HG03025 (cell line): ENCODE data around the gene PDIK1L.
"Not testable (repeated sequence)": the region's sequence is repeated elsewhere in the genome, so short reads cannot be mapped to it uniquely, and the experiment has no call there.

Experiments
- ATAC-seq: cut with Tn5 transposase; IDR thresholded peaks from one replicate; pipeline ENCODE4 v1.9.1; 2021; ENCODE audit warnings: mild to moderate bottlenecking, moderate library complexity; ENCODE audit not compliant: unreplicated experiment, low FRiP score

PDIK1L gene

DNA sequence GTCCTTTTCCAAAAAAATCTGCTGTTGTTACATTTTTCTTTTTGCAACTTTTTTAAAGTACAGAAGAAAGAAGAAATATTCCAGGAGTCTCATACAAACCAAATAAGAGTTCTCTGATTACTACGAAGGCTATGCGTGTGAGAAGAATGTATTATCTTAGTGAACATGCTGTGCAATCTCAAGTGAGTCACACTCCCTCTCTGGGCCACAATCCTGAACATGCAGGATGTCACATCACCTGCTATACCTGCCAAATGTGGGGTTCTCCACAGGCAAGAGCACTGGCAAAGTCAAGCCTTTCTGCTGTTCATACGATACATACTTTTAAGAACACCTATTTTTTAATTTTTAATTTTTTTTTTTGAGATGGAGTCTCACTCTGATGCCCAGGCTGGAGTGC lies 22.5 kb upstream of the PDIK1L start:
- no peak for ATAC-seq

DNA sequence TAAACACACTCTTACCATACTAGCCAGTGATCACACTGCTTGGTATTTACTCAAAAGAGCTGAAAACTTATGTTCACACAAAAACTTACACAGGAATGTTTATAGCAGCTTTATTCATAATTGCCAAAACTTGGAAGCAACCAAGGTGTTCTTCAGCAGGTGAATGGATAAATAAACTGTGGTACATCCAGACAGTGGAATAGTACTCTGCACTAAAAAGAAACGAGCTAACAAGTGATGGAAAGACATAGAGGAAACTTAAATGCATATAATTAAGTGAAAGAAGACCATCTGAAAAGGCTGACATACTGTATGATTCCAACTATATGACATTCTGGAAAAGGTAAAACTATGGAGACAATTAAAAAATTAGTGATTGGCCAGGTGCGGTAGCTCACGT lies 20.7 kb upstream of the PDIK1L start:
- ATAC-seq, result no peak

DNA sequence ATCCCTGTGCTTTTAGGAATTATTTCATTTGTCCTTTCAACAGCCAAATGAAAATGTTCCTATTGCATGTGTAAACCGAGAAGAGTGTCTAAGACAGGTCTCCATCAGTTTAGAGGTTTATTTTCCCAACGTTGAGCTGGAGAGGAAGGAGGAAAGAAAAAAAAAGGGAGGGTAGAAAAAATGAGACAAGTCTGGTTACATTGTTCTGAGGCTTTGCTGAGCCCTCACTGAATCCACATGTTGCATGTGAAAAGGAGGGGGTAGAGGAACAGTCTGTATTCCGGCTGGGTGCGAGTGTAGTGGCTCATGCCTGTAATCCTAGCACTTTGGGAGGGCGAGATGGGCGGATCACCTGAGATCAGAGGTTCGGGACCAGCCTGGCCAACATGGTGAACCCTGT lies 19.2 kb upstream of the PDIK1L start:
- ATAC-seq, result no peak

DNA sequence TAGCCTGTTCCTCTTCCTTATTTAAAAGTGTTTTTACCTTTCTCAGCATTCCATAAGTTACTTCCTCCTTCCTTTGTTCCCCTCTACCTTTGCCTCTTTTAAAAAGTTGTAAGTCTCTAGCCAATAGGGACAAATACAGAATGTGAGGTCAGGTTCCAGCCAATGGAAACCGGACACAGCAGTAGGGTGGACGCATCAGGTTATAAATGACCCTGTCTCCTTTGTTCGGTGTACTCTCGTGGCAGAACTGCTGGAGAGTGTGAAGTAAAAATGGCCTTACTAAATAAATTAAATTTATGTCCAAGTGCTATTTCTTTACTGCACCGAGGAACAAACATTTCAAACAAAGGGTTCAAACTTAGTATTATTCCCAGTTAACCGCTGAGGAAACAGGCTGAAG lies 18.1 kb upstream of the PDIK1L start:
- ATAC-seq, result not testable (repeated sequence)

DNA sequence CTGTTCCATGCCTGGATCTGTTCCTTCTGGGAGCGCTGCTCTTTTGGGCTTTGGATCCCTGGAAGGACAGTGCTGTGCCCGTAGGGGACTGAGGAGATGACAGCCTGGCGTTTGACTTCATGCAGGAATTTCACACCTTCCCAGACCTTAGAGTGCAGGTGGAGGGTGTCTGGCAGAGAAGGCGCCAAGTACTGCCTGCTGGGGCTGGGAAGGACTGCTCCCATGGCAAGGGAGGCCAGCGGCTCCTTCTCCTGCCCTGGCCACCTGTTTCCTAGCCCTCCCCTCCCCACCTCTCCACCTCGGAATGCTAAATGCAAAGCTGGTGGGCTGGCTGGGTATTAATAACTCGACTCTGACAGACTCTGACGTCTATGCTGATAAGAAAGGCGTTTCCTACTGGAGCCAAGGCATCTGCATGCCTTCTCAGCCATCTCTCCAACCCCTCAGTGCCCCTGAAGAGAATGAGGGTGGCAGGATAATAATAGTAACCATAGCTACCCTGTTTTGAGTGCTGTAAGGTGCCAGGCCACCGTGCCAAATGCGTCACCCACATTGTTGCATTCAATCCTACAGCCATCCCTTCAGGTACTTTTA lies 17.5 kb upstream of the PDIK1L start:
- no peak for ATAC-seq

DNA sequence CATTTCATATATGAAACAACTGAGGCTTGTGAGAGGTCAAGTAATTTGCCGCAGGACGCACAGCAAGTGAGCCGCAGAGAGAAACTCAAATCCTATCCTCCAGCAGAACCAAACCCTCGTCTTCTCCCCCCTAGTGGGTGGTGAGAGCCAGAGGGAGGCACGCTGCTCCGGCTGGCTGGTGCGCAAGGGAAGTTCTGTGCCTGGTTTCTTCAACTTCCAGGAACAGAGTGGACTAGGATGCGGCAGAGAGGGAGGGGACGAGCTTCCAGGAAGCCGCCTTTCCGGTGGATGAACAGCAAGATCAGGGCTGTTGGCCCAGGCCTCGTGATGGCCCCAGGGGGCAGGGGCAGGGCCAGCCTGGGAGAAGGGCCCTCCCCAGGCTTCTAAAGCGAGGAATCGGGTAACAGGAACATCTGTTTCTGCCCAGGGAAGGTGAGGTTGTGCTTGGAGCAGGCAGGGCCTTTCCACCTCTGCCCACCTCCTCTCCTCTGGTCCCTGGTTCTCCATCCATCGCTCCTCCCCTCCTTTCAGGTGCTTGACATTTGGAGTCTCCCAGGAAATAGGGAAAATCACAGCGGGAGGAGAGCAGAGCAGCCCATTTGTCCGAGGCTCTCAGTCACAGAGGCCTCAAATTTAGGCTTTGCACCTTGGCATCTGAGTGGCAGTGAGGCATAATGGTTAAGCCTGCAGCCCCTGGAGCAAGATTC lies 16.8 kb upstream of the PDIK1L start:
- no peak for ATAC-seq

DNA sequence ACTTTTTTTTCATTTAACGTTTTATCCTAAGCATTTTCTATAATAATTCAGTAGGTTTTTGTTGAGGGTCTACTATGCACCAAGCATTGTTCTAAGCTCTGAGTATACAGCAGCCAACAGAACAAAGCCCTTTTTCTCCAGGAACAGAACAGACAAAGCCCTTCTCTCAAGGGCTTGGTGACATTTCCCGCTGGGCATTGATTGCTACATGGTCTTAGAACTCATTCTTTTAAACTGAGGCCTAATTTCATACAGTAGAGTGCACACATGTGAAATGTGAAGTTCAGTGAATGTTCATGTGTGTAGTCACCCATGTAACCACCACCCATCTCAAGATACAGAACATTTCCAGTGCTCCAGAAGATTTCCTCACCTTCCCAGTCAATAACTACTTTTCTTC lies 15.2 kb upstream of the PDIK1L start:
- ATAC-seq, result no peak

DNA sequence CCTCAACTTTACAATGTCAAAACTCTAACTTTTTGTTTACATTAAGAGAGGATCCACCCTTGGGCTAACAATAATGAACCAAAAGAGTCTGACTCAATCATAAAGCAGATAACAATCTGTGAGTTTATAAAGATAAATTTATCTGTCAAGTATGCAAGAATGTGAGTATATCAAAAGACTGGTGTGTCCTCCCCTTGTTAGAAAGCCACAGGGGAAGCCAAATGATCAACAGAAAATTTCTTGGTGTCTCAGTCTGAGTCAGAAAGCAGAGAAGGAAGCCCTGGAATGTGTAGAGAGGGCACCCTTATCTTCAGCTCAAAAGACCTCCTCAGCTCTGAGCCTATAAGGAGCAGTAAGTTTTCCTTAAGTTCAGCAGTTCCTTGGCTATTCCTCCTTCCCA lies 13.9 kb upstream of the PDIK1L start:
- ATAC-seq, result no peak

DNA sequence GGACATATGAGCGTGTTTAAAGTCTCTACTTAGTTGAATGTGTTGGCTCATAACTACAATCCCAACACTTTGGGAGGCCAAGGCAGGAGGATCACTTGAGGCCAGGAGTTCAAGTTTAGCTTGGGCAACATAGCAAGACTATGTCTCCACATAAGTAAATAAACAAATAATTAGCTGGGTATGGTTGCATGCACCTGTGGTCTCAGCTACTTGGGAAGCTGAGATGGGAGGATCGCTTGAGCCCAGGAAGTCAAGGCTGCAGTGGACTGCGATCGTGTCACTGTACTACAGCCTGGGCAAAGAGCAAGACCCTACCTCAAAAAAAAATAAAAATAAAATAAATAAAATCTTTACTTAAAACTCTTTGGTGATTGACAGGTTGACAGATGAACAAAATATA lies 13.0 kb upstream of the PDIK1L start:
- ATAC-seq, result no peak

DNA sequence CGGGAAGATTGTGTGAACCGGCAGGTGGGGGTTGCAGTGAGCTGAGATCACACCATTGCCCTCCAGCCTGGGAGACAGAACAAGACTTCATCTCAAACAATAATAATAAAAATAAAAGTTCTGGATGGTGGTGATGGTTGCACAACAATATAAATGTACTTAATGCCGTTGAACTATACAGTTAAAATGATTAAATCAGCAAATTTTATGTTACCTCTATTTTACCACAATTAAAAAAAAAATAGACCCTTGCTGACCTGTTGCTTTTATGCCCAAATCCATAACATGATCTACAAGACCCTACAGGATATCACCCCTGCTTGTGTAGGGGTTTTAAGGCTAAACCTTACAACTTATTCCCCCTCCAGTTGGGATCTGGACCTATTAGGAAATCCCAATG lies 11.8 kb upstream of the PDIK1L start:
- ATAC-seq, result no peak

DNA sequence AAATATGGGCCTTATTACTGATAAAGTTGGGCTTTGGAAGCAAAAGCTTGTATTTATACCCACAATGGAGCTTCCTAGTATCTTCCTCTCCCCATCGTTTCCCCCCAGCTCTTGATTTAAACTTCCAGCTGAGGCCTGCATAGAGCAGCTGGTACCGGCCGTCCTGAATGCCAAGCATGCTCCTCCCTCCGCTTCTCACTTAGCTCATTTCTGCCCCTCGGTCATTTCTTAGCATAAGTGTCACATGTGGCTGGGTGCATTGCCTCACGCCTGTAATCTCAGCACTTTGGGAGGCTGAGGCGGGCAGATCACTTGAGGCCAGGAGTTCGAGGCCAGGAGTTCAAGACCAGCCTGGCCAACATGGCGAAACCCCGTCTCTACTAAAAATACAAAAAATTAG lies 11.4 kb upstream of the PDIK1L start:
- not testable (repeated sequence) for ATAC-seq

DNA sequence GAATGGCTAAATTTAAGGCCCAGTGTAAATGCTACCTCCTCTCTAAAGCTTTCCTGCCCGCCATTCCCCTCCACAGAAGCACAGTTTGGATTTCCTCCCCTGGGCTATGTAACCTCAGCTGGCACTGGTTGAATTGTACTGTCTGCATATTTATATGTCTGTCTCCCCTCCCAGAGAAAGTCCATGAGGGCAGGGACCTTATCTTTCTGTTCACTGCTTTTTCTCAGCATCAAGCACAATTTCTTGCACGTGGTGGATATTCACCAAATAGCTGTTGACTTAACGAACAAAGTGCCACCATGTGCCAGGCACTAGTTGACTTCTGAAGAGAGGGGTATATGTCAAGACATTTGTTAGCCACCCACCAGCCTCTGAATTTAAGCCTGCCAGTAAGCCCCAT lies 9.5 kb upstream of the PDIK1L start:
- no peak for ATAC-seq

DNA sequence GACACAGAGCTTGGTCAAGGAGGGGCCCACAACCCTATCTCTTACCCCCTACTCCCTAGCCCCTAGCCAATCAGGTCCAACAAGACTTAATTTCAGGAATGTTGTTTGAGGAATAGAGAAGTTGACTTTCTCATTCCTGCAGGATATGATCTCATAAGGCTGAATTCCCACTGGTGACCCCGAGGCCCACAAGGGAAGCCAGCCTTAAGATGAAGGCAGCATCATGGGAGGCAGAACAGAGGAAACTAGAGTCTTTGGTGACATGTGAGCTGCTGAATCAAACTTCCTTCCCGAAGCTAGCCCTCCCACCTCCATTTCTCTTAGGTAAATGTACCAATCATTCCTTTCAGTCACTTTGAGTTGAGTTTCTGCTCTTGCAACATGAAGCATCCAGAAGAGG lies 9.1 kb upstream of the PDIK1L start:
- ATAC-seq, result no peak

DNA sequence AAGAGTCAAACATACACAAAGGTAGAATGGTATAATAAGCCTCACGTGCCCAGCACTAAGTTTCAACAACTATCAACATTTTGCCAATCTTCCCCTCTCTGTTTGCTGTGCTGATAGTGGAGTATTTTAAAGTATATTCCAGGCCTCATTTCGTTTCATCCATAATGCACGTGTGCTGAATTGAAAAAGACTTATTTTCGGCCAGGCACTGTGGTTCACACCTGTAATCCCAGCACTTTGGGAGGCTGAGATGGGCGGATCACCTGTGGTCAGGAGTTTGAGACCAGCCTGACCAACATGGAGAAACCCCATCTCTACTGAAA lies 6.4 kb upstream of the PDIK1L start:
- not testable (repeated sequence) for ATAC-seq

DNA sequence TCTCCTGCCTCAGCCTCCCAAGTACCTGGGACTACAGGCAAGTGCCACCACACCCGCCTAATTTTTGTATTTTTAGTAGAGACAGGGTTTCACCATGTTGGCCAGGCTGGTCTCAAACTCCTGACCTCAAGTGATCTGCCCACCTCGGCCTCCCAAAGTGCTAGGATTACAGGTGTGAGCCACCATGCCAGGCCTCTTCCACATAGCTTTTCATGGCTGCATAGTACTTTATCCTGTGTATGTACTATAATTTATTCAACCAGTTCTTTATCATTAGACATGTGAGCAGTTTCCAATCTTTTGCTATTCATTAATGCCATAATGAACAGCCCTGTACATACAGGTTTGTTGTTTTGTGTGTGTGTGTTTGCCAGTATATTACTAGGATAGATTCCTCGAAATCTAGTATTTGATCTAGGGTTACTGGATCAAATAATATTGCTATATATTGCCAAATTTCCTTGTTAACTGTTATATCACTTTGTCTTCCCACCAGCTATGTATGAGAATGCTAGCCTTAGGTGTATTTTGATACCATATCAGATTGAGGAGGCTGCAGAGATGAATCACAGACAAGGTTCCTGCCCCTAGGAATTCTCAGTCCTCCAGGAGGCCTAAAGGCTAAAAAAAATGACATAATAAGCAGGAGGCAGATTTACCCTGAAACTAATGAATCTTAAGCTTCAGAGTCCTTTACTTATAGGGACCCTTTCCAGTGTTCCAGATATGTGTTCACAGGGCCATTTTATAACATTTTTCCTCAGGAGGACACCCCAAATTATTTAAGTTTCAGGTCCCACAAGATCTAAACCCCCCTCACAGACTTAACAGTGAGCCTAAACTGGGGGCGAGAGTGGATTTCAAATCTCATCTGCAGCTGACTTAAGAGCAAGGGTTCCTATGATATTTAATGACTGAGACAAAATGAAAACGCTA lies 2.1 kb upstream of the PDIK1L start:
- ATAC-seq, result no peak

DNA sequence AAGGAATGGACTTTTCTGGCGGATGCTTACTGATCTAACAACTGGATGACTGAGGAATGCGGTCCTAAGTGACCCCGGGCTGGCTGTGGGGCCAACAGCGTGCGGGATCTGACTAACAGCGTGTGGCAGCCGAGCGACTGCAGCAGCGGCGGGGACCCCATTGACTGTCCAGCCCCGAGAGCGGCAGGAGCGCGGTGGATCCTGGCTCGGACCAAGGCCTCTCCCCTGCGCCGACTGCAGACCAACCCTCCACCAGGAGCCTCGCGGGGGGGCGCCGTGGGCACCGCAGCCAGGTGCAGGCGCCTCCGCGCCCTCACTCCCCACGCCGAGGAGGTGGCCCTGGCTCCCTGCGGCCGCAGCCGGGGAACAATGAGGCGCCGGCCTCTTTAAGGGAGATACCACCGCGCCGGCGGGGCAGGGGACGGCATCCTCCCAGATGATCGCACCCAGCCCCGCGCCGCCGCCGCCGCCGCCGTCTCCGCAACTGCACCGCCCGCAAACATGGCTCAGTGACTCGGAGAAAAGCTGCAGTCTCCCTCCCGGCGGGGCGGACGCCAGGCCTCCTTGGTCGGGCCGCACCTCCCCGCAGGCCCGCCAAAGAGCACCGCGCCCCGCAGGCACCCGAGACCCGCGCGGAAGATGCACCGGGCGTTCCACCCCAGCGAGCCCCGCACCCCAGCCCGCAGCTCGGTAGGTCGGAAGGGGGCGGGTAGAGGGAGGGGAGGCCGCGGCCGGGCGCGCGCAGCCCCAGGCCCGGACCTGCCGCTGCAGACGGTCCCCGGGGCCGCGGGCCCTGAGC lies 694 bp upstream of the PDIK1L start:
- ATAC-seq, result peak; percentile 36

DNA sequence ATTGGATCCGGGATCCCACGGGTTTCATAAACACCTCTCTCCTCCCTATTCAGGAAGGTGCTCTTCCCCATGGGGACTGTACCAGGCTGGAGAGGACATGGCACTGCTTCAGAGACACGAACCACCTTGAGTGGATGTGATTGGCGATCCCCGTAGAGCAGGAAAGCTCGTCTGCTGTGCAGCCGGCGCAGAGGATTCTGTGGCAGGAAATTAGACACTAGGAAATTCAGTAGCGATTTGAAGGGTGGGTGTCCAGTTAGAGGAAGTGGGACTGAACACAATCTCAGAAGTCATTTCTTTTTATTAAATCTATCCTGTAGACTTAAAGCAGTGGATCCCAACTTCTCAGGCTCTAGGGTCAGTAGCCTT lies 767 bp downstream of the PDIK1L start:
- no peak for ATAC-seq

DNA sequence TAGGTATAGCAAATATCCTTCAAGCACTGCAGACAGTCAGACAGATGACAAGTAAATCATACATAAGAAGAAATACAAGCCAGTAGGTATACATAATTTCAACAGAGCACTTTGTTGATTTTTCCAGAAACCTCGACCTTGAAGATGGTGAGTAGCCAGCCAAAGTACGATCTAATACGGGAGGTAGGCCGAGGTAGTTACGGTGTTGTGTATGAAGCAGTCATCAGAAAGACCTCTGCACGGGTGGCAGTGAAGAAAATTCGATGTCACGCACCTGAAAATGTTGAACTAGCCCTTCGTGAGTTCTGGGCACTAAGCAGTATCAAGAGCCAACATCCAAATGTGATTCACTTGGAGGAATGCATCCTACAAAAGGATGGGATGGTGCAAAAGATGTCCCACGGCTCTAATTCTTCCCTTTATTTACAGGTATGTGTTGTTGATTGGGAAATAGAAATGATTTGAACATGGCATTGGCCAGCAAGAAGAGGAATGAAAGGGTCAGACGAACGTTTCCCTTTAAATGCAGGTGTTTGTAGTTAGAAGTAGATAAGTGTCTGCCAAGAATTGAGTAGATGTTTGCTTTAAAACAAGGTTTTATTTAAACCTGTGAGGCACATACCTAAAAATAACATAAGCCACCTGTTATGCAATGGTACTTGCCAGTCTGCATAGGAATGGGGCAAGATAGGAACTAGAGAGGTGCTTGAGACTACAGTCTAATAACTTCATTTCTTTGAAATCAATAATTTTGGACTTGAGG lies 2.7 kb downstream of the PDIK1L start:
- ATAC-seq, result no peak

DNA sequence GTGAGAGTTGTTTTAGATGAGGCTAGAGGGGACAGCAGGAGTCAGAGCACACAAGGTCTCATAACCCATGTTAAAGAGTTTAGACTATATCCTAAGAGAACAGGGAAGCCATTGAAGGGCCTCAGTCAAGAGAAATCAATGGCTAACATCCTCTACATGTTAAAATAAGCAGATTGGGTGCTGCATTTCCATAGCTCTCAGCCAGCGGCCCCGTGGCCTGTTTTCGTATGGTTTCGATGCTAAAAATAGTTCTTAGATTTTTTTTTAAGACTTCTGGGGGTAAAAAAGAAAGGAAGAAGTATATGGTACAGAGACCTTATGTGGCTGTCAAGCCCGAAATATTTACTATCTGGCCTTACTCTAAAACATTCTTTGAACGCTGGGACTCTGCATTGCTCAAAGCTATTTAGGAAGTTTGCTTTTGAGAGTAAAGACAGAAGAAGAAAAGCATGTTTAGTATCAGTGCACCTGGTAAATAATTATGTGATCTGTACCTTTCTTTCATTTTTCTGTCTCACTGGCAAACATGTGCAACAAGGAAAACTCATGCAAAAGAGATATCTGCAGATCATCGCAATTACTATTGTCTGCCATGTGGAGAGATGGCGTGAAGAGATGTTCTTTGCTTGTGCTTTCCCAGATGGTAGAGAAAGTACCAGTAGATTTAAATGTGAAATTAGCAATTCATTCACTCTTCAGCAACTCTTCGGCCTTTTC lies 8.4 kb downstream of the PDIK1L start:
- no peak for ATAC-seq
